ENCODE data around the gene CTNNBIP1.

The CTNNBIP1 gene

DNA sequence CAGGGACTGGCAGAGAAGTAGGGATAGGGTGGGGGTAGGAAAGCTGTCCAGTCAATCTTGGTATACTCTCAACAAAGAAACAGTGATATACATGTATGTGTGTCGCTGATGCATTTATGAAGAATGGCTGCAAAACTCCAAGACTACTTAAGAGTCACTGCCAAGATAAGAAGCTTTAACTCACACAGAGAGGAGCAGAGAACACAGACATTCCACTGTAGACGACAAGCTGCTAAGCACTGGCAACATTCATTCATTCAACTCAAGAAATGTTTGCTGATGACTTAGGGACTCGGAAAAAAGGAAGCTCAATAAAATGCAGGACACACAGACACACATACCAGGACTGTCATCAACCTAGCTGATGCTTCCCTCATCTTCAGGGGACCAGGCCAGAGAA is 5.5 kb downstream of the CTNNBIP1 start:
- DNase-seq (ENCODE audit: low spot score), result no peak

DNA sequence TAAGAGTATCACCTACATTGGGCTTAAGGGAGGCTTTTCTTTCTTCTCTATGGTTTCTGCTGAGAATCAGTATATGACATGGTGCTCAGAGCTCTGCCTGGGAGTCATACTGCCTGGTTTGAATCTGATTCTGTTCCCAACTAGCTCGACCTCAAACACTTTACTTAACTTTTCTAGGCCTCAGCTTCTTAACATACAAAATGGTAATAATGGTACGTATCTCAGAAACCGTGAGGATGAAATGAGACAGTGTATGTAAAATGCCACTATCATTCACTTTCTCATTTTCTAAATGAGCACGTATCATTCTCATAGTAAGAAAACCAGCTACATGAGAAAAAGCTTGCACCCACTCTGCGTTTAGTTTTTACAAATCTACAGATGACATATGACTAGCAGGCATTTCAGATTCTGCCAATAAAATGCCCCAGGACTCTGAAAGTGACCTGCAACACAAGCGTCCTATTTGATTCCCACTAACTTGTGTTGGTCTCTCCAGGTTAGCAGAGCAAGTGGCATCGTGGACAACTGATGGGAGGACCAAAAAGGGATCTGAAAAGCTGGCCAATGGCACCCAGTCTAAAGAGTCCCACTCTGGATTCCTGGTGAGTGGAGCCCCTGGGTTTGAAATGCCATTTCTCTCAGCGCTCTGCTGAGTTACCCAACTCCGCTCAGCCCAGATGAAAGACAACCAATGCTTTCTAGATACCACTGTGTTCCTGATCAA is 6.1 kb downstream of the CTNNBIP1 start:
- DNase-seq (ENCODE audit: low spot score), result no peak

DNA sequence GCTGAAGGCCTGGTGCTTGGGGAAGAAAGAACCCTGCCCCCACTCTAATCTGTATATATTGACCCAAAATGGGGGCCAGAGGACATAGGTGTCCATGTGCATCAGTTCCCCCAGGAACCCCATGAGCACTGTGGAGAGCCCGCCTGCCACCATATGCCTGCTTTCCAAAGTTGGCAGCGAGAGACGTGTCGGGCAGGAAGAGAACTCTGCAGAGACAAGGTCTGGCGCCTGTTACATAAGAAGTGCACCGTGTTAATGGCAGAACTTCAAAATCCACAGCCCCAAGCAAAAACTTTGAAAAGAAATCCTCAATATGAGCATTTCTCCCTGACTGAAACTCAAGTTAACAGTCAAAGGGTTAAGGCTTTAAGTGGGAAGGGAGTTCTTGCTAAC is 8.0 kb downstream of the CTNNBIP1 start:
- peak; percentile 94 for DNase-seq (ENCODE audit: low spot score)

DNA sequence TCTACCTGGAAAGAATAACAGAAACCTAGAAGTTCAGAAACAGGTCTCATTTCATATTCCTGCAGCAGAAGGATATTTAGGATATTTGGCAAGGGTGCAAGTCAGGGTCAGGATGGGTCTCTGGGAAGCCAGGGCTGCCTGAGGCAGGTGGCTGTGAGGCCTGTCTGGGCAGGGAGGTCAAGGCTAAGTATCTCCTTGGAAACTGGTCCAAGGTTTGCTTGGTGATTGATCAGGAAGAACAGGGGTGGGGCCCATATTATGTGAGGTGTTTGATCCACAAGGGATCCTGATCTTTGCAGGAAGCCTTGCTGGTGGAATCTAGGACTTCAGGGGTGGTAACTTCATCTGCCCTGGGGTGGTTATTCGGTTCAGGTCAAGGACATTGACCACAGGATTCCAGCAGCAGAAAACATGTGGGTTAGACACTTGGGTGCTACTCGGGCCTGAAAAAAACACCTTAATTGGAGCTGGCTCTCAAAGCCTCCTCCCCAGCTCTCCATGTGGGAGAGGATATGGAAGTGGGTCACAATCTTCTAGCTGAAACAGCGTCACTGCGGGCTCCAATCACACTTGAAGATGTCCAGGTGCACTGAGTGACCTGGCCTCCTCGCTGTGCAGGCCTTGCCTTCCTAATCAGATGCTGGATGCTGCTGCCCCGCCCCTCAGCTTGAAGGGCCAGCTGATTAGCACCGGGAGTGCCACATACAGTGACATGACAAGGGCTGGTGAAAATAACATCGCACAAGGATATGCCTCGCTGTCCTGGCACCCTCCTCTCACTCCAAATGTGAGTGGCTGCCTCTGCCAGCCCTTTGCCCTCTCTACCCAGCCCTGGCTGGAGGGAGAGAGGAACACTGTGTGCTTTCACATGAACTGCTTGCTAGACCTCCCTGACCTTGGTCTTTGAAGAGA is 8.7 kb downstream of the CTNNBIP1 start:
- peak; percentile 86 for DNase-seq (ENCODE audit: low spot score)

DNA sequence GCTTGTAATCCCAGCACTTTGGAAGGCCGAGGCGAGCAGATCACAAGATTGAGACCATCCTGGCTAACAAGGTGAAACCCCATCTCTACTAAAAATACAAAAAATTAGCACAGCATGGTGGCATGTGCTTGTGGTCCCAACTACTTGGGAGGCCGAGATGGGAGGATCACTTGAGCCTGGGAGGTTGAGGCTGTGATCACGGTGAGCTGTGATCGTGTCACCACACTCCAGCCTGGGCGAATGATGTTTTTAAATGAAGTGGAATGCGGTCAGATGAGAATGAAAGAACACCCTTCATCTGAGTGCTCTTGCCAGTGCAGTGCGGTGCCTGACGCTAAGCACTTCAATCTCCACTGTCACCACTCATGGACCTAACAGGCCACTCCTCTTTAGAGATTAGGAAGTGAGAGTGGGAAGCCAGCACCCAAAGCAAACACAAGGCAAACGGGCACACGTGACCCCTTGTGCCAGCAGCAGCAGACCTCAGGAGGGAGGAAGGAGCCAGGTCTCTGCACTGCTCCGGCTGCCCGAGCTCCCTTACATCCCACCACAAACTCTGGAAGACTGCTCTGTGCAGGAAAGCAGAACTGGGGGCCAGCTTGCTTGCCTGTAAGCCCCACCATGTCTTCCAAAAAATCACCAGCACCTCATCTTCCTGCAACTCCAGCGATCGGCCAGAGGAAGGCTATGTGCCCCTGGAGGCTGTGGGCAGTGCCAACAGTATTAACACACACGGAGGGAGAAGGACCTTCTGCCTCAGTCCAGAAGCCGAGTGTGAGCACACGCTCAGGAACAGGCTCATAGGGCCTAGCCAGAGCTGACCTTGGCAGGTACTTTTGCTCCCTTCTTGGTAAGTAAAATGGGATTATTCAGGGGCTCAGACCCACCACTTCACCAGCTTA is 9.7 kb downstream of the CTNNBIP1 start:
- DNase-seq (ENCODE audit: low spot score), result peak; percentile 66

DNA sequence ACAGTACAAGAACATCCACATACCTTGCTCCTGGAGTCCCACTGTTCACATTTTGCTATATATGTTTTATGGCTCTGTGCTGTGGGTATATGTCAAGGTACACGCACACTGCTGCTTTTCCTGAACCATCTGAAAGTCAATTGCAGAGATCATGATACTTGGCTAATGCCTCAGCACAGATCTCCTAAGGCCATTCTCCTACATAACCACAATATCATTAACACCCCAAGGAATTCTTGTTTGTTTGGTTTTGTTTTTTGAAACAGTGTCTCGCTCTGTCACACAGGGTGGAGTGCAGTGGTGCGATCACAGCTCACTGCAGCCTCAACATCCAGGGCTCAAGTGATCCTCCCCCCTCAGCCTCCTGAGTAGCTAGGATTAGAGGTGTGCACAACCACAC is 16.0 kb downstream of the CTNNBIP1 start:
- no peak for DNase-seq (ENCODE audit: low spot score)

DNA sequence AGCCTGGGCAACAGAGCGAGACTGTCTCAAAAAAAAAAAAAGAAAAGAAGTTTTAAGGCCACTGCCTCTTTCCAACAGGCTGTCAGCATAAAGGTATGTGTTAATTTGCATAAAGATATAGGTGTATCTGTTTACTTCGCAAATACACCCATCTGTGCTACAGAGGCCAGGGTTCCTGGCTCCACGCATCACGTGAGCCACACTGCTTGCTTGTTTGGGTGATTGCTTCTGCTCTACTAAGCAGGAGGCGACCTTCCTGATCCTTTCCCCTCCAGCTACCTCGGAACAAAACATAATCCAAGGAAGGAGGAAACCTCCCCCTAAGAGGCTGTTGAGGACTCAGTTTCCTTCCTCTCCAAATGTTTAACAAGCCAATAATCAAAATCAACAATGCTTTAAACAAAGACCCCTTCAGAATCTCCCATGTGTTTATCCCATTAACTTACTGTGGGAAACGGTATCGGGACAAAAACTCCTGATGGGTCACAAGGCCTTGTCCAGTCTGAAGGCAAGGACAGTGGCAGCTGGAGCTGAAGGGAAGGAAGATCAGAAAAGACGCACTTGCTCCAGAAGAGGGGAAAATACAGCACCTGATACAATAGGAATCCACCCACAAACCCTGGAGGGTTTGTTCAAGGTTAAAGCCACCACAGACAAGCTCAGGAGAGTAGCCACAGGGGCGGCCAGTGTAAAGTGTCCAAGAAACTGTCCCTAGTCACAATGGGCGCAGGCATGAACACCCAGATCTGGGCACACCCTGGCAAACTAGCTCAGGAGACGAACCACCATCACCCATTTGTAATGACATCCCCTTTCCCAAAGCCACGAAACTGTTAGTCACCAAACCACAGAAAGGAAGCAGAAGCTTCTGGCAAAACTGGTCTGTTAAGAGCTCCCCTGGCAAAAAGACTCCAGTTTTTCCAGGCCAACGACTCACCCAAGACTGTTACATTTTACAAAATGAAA is 17.2 kb downstream of the CTNNBIP1 start:
- no peak for DNase-seq (ENCODE audit: low spot score)

DNA sequence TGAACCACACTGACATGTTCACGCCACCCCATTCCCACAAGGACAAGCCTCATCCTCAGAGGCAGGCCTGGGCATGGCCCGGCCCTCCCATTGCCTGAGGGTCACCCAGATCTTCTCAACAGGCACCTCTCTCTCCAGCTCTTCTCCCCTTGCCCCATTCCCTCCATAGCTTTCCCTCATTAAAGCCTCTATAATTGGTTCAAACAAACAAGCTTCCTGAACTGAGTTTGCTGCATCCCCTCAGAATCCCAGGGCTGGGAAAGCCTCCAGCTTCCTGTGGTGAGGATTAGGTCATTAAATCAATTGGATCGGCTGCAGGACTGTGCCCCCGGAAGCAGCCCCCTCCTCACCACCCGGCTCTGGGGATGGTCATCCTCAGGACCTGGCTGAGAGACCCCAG is 18.9 kb downstream of the CTNNBIP1 start:
- no peak for DNase-seq (ENCODE audit: low spot score)

DNA sequence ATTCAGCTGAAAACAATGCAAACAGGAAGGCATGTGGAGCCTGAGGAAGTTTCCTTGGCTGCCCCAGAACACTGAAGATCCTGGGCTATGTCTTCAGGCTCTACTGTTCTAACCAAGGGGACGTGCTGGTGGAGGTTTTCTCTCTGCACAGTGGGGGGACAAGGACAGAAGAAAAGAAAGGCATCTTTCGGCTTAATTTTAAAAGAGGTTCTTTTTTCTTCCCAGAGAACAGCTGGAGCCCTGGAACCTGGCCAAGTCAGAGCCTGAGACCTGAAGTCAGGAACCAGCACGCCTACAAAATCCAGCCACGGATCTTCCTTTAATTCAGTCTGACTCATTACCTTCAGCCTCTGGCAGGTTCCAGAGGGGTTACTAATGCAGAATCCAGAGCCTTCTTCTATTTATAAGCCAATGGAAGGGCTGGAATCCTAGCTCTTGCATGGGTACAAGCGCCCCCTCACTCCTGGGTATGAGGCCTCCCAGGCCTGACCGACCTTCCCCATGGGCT is 19.8 kb downstream of the CTNNBIP1 start:
- DNase-seq (ENCODE audit: low spot score), result no peak

DNA sequence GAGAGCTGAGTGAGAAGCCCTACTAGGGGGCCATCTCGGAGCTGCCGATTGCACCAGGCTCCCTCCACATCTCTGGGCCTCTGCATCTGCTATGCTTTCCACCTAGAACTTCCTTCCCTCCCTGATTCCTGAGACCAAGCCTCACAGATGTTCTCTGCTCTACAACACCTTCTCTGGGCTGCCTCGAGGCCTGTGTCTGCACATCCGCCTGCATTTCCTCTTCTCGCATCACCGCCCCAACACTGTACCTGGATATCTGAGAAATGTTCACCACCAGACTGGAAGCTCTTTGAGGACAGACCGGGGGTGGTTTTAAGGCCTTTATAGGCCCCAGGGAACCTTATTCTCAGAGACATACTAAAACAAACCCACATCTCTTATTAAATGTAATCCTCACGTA is 20.7 kb downstream of the CTNNBIP1 start:
- DNase-seq (ENCODE audit: low spot score), result no peak

DNA sequence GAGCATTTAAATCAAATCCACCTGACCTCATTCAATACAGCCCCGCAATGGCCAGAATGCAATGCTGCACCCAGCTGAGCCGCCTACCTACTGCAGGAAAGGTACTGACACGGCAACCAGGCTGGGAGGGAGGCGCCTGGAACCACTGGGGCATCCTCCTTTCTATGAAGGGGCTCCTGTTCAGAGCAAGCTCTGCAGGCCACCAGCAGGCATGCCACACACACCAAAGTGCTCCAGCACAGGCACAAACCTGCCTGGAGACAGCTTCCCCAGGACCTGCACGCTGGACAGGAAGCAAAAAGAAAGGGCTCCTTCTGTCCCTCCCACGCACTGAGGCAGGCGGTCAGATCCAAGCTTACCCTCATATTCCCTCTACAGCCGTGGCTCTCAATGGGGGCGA is 21.2 kb downstream of the CTNNBIP1 start:
- DNase-seq (ENCODE audit: low spot score), result peak; percentile 73

DNA sequence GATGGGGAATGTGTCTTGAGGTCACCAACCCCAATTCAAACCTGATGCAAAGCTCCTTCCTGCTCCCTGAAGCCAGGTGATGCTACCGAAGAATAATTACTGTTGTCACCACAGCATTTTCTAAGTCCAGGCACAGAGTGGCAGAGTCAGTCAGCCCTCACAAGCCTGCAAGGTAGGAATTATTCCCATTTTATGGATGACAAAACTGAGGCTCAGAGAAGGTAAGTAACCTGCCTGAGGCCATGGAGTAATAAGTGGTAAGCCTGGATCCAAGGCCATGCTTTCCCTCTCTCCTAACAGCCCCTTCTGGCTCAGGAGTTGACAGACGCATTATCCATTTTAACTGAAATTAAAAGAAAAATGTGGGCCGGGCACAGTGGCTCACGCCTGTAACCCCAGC is 23.0 kb downstream of the CTNNBIP1 start:
- no peak for DNase-seq (ENCODE audit: low spot score)

DNA sequence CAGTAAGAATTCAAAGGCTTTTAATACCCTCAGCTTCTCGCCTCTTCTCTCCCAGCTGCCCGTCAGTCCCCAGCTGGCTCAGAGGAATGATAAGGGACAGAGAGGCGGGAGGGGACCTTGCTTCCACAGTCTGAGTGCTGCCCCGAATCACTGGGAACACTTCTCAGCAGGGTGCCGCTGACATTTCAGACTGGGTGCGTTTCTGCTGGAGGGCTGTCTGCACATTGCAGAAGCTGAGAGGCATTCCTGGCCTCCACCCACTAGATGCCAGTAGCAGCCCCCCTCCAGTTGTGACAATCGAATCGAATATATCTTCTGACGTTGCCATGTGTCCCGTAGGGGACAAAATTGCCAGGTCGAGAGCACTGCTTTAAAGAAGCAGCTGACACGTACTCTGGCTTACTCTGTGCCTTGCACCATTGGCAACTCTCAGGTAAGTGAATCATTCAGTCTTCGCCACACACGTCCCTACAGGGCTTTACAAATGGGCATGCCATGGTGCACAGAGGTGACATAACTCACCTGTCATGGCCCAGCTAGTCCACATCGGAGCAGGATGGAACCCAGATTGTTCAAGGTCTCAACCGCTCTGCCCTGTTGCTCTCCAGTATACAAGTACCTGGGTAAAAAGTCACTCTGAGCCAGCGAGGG is 23.9 kb downstream of the CTNNBIP1 start:
- DNase-seq (ENCODE audit: low spot score), result no peak

DNA sequence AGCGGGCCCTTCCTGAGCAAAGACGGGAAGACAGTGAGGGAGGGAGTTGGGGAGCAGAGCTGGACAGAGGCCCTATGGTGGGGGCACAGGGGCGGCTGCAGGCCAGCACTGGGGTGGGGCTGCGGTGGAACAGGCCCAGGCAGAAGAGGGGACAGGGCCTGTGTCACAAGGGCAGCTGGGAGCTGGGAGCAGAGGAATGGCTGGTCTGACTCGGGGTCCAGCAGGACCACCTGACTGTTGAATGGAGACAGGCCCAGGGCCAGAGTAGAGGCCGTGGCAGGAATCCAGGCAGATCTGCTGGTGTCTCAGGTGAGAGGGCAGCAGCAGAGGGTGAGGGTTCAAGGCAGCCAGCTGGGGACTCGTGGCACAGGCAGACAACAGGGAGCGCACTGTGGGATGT is 25.3 kb downstream of the CTNNBIP1 start:
- no peak for DNase-seq (ENCODE audit: low spot score)

DNA sequence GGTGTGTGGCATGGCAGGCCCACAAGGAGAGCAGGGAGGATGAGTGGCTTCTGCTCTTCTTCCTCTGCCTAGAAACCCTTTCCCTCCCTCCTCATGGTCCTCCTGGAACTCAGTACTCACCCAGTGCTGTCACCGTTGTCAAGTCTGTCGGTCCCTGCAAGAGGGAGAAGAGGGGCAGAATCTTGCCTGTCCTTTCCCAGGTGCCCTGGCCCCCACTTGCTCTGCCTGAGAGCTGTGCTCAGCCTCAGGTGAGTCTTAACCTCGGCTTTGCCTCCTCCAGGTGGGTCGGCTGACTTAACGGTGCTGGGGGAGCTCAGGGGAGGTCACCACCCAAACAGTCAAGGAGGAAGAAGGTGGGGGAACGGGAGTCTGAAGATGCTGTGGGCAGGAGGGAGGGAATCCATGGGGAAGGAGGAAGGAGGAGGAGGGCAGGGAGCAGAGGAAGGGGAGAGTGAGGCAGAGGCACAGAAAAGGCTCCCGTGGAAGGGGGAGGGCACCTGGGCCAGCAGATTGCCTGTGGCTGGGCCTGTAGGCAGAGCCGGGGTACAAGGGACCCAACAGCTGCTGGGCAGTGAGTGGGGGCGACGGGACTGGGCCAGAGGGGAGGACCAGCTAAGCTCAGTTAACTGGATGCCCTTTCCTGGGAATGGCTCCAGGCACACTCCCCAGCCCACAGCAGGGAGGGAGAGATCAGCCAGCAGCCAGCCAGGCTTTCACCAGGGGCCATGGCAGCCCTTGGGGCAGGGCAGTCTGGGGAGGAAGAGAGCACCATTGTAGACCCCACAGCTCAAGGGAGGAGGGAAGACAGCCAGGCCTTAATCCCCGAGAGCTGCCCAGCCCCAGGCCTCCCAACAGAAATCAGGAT is 26.3 kb downstream of the CTNNBIP1 start:
- no peak for DNase-seq (ENCODE audit: low spot score)

DNA sequence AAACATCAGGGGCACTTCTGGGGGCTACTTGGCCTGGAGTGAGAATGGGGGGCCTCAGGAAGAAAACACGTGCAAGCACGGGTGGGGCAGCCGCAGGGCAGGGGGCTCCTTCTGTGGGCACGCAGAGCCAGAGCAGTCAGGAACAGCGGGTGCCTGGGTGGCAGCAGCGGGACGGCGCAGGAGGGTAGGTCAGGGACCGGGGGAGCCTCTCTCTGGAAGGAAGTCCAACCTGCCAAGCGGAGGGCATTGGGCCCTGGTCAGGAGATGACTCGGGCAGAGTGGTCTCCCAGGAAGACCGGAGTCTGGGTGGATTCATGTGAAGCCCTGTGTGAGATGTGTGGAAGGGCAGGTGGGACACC is 27.1 kb downstream of the CTNNBIP1 start:
- DNase-seq (ENCODE audit: low spot score), result no peak

DNA sequence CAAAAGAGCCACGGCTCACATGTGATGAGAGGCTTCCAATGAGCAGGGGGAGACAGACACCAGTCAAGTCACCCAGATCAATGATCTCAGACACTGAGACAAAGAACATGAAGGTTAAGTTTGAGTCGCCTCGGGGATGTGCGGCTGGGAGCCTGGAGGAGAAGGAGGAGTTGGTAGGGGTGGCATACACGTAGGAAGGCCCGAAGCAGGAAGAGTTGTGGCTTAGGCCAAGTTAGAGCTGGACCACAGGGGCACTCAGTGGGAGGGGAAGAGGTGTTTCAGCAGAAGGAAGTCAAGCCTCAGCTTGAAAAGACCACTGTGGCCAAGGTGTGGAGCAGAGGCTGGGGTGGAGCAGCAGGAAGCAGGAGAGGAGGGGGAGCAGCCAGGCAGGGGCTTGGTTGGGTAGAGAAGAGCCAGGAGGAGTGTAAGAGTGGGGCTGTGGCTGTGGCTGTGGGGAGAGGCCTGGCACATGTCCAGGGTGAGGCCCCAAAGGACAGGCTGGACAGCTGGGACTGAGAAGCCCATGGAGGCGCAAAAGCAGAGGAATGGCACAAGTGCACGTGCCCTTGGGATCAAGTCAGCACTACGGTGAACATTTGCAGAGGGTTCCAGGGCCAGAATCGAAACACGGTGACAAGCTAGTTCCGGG is 27.6 kb downstream of the CTNNBIP1 start:
- DNase-seq (ENCODE audit: low spot score), result no peak

DNA sequence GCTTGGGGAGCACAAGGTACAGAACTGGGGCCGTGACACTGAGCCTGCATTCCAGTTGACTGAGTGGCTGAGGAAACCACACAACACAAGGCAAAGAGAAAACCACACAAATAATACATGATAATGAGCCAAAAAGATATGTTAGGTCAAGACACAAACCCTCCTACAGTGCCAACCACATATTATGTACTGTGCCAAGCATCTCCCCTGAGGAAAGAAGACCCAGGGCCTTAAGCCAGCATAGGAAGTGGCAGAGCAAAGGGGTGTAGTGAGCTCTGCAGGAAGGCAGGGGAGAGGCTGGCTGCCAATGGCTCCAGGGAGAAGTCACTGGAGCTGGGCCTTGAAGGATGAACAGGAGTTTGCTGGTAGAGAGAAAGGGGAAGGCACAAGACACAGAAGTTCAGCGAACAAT is 28.2 kb downstream of the CTNNBIP1 start:
- no peak for DNase-seq (ENCODE audit: low spot score)

DNA sequence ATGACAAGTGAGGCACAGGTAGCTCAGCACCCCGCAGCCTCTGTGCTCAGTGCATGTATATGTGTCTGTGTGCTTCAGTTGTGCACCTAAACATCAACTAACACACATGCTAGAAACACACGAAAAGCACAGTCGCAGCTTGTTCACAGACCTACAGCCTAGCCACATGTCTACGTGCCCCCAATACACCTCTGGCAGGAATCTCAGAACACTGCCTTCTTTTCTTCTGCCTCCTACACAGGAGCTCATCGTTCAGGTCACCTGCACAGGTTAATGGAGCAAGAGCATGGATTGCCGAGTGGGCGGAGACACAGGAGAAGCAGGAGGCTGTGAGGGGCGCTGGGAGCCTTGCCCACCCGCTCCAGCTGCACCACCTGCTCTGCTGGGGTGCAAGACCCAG is 31.7 kb downstream of the CTNNBIP1 start:
- DNase-seq (ENCODE audit: low spot score), result no peak

All from cerebellar cortex (tissue), 1 donor.